ENCODE data around the gene CNDP2.
"Not testable (repeated sequence)": the region's sequence is repeated elsewhere in the genome, so short reads cannot be mapped to it uniquely, and the experiment has no call there.

The CNDP2 gene

GRCh38 chr18:74539289-74539688 is 43.1 kb downstream of the CNDP2 start:
- DNase-seq (ENCODE audit: low read depth) = no peak

- no peak for DNase-seq (ENCODE audit: low read depth)
Measured at GRCh38 chr18:74540652-74541421, 44.7 kb downstream of the CNDP2 start.

GRCh38 chr18:74541703-74542555 is 45.8 kb downstream of the CNDP2 start:
- DNase-seq (ENCODE audit: low read depth) = no peak

- DNase-seq (ENCODE audit: low read depth) = no peak
Measured at GRCh38 chr18:74544898-74545297, 48.7 kb downstream of the CNDP2 start.

- DNase-seq (ENCODE audit: low read depth) = no peak
Measured at GRCh38 chr18:74546007-74546406, 49.8 kb downstream of the CNDP2 start.

- no peak for DNase-seq (ENCODE audit: low read depth)
Measured at GRCh38 chr18:74546751-74547530, 50.8 kb downstream of the CNDP2 start.

GRCh38 chr18:74547860-74548259 is 51.7 kb downstream of the CNDP2 start:
- no peak for DNase-seq (ENCODE audit: low read depth)

- DNase-seq (ENCODE audit: low read depth) = no peak
Measured at GRCh38 chr18:74549591-74550104, 53.5 kb downstream of the CNDP2 start.

GRCh38 chr18:74550886-74551285 is 54.7 kb downstream of the CNDP2 start:
- DNase-seq (ENCODE audit: low read depth) = no peak

- no peak for DNase-seq (ENCODE audit: low read depth)
Measured at GRCh38 chr18:74551452-74551851, 55.3 kb downstream of the CNDP2 start.

GRCh38 chr18:74551936-74552555 is 55.9 kb downstream of the CNDP2 start:
- DNase-seq (ENCODE audit: low read depth) = peak; percentile 69

GRCh38 chr18:74556126-74556525 is 60.0 kb downstream of the CNDP2 start:
- no peak for DNase-seq (ENCODE audit: low read depth)

GRCh38 chr18:74558096-74558495 is 61.9 kb downstream of the CNDP2 start:
- no peak for DNase-seq (ENCODE audit: low read depth)

GRCh38 chr18:74562131-74562730 is 66.1 kb downstream of the CNDP2 start:
- no peak for DNase-seq (ENCODE audit: low read depth)

- DNase-seq (ENCODE audit: low read depth) = no peak
Measured at GRCh38 chr18:74562775-74563174, 66.6 kb downstream of the CNDP2 start.

- DNase-seq (ENCODE audit: low read depth) = peak; percentile 20
Measured at GRCh38 chr18:74563999-74564398, 67.8 kb downstream of the CNDP2 start.

- DNase-seq (ENCODE audit: low read depth) = not testable (repeated sequence)
Measured at GRCh38 chr18:74565164-74565563, 69.0 kb downstream of the CNDP2 start.

GRCh38 chr18:74565993-74566392 is 69.8 kb downstream of the CNDP2 start:
- not testable (repeated sequence) for DNase-seq (ENCODE audit: low read depth)

GRCh38 chr18:74567822-74568221 is 71.7 kb downstream of the CNDP2 start:
- no peak for DNase-seq (ENCODE audit: low read depth)

GRCh38 chr18:74569401-74569800 is 73.2 kb downstream of the CNDP2 start:
- DNase-seq (ENCODE audit: low read depth) = no peak

- no peak for DNase-seq (ENCODE audit: low read depth)
Measured at GRCh38 chr18:74570266-74570665, 74.1 kb downstream of the CNDP2 start.

Data from amniotic epithelial cell (primary cell).